Hematopoietic multipotent progenitor cell treated with erythropoietin and hydrocortisone succinate and interleukin-3 and kit ligand, for 15 days (in vitro differentiated cells): Measurements from ENCODE around the gene PXDN.
"Not testable (repeated sequence)": the region's sequence is repeated elsewhere in the genome, so short reads cannot be mapped to it uniquely, and the experiment has no call there.

Source experiments
- DNase-seq: peaks from one replicate; pipeline ENCODE4 v3.0.0-alpha.2; 2015; ENCODE audit warnings: low spot score

Gene PXDN

GRCh38 chr2:1744446-1745170, at the start of gene PXDN:
Gene PXDN (minus strand): TSS chr2:1744515. CDS start chr2:1744455, 60 bp downstream.
- DNase-seq, result no peak

- DNase-seq, result no peak
These were observed 49.6 kb upstream of the PXDN start for GRCh38 chr2:1793868-1794445.

- no peak for DNase-seq
These were observed 48.9 kb upstream of the PXDN start for GRCh38 chr2:1793001-1793867.

- DNase-seq, result no peak
These were observed 47.5 kb upstream of the PXDN start for GRCh38 chr2:1791685-1792435.

- DNase-seq, result no peak
These were observed 46.8 kb upstream of the PXDN start for GRCh38 chr2:1791006-1791605.

GRCh38 chr2:1790473-1790872, 46.2 kb upstream of the PXDN start:
- DNase-seq, result no peak

- DNase-seq, result no peak
These were observed 45.3 kb upstream of the PXDN start for GRCh38 chr2:1789610-1790009.

GRCh38 chr2:1788478-1788959, 44.2 kb upstream of the PXDN start:
- no peak for DNase-seq

- DNase-seq, result no peak
These were observed 43.6 kb upstream of the PXDN start for GRCh38 chr2:1787755-1788477.

- DNase-seq, result no peak
These were observed 40.8 kb upstream of the PXDN start for GRCh38 chr2:1784986-1785617.

GRCh38 chr2:1784087-1784486, 39.8 kb upstream of the PXDN start:
- DNase-seq, result no peak

GRCh38 chr2:1782514-1782913, 38.2 kb upstream of the PXDN start:
- no peak for DNase-seq

- DNase-seq, result no peak
These were observed 37.2 kb upstream of the PXDN start for GRCh38 chr2:1781291-1782080.

GRCh38 chr2:1780693-1781092, 36.4 kb upstream of the PXDN start:
- DNase-seq, result no peak

GRCh38 chr2:1780054-1780453, 35.7 kb upstream of the PXDN start:
- DNase-seq, result not testable (repeated sequence)

GRCh38 chr2:1778566-1778965, 34.3 kb upstream of the PXDN start:
- no peak for DNase-seq

- DNase-seq, result no peak
These were observed 33.5 kb upstream of the PXDN start for GRCh38 chr2:1777781-1778180.

- DNase-seq, result no peak
These were observed 32.8 kb upstream of the PXDN start for GRCh38 chr2:1777156-1777555.

GRCh38 chr2:1775511-1776035, 31.3 kb upstream of the PXDN start:
- no peak for DNase-seq
